Hindlimb muscle (tissue), 1 donor: ENCODE measurements around the gene BET1L. TPM values are rescaled to one million over a fixed set of nuclear protein-coding genes. Genes with fewer than 3 reads are reported as not detected.

Source experiments
- DNase-seq: peaks from one replicate; pipeline ENCODE4 v3.0.0-alpha.2; 2013
- polyA plus RNA-seq: library from polyadenylated mRNA; unstranded; fragments of 120-200 nt; gene quantifications from one replicate; pipeline ENCODE4 v1.2.1, GENCODE V29; 2013; ENCODE audit not compliant: insufficient read length

BET1L gene
- polyA plus RNA-seq, 1 donor, result 35.6 TPM

DNA sequence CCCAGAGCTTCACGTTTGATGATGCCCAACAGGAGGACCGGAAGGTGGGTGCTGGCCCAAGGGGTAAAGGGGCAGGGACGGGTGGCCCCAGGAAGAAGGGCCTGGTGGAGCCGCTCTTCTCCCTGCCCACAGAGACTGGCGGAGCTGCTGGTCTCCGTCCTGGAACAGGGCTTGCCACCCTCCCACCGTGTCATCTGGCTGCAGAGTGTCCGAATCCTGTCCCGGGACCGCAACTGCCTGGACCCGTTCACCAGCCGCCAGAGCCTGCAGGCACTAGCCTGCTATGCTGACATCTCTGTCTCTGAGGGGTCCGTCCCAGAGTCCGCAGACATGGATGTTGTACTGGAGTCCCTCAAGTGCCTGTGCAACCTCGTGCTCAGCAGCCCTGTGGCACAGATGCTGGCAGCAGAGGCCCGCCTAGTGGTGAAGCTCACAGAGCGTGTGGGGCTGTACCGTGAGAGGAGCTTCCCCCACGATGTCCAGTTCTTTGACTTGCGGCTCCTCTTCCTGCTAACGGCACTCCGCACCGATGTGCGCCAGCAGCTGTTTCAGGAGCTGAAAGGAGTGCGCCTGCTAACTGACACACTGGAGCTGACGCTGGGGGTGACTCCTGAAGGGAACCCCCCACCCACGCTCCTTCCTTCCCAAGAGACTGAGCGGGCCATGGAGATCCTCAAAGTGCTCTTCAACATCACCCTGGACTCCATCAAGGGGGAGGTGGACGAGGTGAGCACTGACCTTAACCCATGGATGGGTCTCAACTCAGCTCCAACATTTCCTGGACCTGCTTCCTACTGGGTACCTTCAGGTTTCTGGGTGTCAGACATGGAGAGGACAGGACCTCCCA lies 2.3 kb upstream of the BET1L start:
- DNase-seq, result no peak

DNA sequence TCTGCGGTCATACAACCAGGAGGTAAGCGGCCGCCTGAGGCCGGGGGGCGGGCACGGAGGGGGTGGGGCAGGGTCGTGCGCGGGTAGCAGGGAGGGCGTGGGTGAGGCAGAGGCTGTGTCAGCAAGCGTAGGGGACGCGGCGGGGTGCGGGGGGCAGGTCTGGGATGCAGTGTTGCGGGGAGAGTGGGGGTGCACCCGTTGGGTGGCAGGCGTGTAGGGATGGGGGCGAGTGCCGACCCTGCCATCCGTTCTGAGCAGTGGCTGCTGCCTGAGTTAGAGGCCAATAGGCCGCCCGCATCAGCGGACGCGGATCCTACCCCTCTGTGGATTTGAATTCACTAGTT lies 1.7 kb upstream of the BET1L start:
- no peak for DNase-seq

DNA sequence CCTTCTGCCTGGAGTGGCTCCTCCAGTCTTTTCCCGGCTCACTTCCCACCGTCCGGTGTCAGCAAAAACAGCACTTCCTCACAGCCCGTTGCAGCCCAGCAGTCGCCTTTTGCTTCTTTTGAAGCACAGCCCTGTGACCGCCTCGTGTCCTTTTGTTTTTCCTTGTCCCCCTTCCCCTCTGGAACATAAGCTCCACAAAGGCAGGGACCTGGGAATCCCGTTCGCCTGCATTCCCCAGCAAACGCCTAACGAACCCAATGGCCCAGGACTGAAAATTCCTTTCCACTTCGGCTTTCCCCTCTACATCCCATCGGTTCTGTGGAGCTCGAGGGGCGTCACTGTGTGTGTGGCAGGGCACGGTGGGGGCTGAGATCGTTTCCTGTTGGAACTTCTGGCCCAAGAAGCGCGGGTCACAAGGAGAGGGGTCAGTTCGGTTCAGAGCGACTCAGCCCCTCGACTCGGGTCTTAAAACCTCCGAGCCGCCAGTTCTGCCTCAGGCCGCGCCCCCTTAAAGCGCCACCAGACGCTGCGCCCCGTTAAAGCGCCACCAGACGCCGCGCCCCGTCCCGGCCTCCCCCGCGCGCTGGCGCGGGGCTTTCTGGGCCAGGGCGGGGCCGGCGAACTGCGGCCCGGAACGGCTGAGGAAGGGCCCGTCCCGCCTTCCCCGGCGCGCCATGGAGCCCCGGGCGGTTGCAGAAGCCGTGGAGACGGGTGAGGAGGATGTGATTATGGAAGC lies 1.1 kb upstream of the BET1L start:
- DNase-seq, result peak; percentile 90

DNA sequence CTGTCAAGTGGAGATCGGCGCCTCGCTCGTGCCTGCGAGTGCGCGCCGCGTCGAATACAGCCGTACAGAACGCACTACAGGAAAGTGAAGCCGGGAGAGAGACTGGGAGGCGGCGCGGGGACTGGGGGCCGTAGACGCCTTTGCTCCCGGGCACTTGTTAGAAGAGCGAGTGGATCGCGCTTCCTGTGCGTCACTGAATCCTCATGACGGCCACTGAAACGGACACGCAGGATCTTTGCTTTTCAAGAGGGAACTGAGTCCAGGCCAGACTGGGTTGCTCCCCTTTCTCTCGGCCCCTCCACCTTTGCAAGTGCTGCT lies 623 bp upstream of the BET1L start:
- no peak for DNase-seq

DNA sequence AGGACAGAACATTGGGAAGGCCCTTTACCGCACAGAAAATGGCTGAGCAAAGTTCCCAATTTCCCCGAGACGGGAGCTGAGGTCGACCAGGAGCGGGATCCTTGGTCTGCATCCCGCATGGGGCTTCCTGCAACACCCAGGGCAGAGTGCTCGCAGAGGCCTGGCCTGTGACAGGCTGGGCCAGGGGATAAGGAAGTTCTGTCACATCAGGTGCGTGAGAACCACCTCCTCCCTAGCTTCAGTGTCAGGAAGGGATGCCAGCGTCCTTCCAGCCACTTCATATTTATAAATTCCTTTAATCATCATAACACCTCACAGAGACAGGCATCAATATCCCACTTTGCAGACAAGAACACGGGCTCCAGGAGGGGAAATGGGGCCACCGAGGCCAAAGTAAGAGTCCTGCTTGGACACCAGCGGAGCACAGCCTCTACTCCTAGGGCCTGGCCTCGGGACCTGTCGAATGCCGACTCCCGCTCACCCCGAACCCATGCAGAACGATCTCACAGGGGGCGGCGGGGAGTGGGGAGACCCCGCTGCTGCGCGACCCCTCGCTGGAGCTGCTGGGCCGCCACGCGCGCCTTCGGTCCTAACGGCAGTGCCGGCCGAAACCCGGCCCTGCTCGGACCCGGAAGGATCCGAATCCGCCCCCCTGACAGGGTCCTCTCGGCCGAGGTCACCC lies 532 bp downstream of the BET1L start:
- DNase-seq, result no peak

DNA sequence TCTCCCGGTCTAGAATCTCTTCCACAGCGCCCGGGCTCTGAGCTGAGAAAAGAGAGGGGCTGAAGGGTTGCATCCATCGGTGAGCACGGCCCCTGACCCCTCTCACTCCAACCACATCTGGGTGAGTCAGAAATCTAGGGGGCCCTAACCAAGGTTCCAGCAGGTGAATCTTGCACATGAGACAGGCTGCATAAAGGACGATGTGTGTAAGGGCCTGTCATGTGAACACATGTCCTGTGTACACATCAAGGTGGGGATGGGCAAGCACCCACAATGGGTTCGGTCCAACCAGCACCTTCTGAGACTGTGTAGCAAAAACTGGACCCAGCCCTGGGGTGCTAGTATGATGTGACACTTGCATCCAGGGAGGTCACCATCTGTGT lies 1.2 kb downstream of the BET1L start:
- DNase-seq, result no peak

DNA sequence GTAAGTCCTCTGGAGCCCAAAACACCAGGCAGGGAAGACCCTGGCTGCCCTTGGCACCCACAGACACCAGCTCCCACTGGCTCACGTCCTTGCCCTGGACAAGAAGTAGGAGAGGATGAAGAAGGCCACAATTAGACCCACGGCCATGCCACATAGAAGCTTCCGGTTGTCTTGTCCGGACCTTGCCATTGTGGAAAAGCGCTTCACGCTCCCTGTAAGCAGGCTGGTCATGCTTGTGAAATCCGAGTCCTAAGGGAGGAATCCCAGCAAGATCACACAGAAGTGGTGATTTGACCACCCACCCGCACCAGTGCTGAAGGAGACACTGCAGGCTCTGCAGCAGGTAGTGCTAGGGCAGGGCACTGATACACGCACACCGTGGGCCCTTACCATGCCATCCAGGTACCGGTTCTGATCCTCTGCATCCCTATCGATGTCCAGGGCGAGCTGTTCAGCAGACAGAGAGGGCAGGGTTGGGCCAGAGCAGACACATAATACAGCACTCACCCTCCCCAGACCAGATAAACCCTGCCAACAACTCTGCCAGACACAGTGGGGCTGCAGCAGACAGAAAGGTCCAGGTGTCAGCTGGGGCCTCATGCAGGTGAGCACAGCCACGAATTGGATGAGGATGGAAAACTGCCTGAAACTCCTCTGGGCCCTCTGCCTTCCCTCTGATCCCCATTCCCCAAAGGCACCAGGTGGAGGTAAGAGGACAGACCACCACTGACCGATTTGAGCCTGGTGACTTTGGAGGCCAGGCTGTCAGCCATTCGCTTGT lies 1.8 kb downstream of the BET1L start:
- no peak for DNase-seq

DNA sequence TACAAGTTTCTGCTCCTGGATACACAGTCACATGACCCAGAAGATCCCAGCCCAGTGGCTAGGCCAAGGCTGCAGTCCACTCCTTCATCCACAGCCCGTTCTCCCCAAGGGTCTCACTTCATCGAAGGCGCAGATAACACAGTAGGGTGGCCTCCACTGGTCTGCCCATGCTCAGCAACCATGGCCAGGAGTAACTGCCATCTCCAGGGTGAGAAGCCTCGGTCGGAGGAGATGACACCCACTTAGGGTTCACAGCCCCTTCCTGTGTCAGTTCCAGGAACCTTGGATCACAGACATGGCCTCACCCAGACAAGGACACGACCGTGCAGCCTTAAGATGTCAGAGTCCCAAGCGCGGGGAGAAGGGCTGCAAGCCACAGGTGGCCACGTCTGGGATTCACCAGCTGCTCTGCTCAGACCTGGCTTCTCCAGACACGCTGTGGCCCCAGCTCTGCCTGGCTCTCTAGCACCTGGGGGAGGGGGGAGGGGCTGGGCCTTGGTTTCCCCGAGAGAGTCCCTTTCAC lies 2.6 kb downstream of the BET1L start:
- no peak for DNase-seq

DNA sequence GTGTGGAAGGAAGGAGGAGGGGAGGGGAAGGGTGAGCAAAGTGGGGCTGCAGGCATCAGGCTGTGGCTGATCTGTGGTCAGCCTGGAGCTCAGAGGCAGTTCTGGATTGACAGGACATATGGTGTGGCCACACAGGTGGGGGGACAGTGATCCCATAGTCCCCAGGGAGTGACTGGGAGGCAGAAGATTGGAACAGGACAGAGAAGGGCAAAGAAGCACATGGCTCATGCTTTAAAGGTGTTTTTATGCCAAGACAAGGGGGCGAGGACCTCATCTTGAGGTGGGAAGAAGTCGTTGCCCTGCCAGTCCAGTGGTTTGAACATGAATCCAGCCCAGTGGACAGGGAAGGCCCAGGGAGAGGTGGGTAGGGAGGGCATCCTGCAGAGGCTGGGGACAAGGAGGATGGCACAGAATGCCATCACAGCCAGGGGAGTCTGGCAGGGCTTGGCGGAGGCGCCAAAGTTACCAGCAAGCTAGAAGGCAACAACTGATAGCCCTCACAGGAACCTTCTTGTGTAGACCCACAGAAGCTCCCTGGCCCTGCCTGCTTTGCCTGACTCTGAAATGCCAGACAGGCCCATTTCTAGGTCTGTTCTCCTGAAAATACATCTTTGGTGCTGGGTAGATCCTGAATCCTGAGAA lies 3.1 kb downstream of the BET1L start:
- DNase-seq, result no peak

DNA sequence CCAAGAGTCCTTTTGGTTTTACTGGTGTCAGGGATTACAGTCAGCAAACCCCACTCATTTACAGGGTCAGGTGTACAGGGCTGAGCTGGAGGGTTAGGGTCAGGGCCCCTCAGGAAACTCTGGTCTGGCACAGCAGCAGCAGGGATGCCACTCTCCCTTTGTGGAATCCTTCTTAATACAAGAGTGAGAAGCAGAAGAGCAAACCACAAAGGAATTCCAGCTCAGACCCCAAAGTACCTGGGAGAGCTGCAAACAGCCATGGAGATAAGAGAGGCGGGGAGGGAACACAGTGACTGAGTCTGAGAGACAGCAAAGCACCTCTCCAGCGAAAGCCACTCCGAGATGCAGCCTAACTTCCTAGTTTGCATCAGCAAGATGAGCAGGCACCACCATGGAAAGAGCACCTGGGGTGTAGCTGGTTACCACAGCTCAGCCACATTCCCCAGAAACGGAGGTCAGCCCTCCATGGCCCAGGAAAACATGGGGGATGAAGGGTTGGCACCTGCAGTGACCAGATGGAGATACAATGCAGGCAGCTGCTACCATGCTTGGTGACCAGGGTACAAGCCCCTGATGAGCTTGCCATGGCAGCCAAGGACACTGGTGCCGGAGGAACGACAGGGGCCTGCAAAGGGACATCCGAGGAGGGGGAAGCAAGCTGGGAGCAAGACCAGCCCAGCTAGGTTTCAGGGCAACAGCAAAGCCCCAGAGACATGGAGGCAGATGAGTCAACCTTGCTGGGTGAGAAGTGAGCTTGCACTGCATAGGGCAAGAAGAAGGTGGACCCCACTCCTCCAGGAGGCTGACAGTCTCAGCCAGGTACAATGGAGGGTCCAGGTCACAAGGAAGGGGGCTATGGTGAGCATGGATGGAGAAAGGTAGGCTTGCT lies 3.9 kb downstream of the BET1L start:
- DNase-seq, result no peak

DNA sequence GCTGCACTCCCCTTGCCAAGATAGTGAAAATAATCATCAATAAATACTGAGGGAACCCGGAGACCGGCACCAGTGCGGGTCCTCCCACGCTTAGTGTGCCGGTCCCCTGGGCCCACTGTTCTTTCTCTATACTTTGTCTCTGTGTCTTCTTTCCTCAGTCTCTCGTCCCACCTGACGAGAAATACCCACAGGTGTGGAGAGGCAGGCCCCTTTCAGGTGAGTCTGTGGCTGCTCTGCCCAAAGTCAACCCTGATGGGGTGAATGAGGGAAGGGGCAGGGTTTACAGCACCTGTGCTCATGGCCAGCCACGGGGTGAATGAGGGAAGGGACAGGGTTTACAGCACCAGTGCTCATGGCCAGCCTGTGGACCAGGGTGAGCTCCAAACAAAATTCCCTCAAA lies 4.7 kb downstream of the BET1L start:
- DNase-seq, result no peak

DNA sequence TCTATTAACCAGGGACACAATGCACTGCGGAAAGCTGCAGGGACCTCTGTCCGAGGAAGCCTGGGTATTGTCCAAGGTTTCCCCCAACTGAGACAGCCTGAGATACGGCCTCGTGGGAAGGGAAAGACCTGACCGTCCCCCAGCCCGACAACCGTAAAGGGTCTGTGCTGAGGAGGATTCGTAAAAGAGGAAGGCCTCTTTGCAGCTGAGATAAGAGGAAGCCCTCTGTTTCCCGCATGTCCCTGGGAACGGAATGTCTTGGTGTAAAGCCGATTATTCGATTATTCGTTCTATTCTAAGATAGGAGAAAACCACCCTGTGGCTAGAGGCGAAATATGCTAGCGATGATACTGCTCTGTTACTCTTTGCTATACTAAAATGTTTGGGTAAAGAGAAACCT lies 5.2 kb downstream of the BET1L start:
- no peak for DNase-seq

DNA sequence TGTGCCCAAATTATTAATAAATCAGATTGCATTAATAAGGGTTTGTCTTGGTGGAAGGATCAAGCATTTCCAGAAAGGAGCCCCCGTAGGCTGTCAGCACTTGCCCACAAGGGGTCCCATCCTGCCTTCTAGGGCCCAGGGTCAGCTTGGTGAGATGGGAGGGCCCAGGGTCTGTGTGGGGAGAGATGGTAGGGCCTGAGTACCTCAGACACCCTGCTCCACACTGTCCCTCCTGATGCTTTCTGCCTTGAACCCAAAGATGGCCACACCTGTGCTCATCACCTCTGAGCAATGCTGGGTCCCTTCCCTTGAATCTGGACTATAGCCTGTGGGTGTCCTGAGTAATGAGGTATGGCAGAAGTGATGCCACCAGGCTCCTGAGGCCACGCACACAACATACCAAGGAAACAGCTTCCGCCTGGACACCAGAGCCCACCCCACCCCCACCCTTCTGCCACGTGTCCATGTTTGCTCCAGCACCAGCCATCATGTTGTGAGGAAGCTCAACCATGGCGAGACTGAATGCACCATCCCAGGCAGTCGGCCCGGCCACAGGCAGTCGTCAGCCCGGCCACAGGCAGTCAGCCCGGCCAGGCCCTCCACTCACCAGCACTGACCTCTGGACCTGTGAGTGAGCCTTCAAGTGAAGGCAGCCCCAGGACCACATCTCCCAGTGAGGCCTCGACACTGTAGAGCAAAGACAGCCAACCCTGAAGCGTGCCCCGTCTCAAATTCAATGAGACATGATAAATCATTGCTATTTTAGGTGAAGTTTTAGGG lies 6.8 kb downstream of the BET1L start:
- no peak for DNase-seq

DNA sequence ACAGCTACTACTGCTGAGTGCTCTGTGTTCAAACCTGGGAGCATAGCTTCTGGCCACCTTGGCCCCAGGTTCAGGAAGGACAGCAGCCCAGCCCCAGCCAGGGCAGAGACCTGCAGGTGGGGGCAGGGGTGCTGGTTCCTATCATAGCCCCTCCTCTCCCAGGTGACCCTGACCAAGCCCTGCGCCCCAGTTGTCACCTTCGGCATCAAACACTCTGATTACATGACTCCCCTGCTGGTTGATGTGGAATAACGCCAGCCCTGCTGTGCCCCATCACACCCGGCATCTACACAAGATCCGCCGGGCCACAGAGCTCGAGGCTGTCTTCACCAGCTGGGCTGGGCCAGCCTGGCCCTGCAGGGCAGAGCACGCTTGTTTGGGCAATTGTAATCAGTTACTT lies 7.4 kb downstream of the BET1L start:
- no peak for DNase-seq

DNA sequence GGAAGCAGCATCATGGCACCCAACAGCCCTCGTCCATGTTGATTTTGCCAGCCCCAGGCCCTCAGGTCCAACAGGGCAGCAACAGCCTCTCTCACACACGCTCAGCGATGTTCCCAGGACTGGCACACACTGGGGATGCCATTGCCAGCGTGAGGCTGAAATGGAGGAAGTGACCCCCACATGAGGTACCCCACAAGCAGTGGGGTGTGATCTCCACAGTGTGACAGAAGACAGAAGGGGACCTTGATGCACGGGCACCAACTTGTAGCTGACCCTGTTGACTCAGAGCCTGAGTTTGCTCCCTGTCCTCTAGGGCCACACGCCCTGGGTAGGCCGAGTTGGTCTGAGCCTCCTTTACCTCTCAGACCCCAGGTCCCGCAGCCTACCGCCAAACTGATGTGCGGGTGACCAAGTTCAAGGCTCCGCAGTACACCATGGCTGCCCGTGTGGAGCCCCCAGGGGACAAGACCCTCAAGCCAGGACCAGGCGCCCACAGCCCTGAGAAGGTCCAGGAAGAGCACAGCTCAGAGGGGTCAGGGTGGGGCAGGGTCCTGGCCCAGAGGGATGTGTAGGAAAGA lies 8.1 kb downstream of the BET1L start:
- no peak for DNase-seq

DNA sequence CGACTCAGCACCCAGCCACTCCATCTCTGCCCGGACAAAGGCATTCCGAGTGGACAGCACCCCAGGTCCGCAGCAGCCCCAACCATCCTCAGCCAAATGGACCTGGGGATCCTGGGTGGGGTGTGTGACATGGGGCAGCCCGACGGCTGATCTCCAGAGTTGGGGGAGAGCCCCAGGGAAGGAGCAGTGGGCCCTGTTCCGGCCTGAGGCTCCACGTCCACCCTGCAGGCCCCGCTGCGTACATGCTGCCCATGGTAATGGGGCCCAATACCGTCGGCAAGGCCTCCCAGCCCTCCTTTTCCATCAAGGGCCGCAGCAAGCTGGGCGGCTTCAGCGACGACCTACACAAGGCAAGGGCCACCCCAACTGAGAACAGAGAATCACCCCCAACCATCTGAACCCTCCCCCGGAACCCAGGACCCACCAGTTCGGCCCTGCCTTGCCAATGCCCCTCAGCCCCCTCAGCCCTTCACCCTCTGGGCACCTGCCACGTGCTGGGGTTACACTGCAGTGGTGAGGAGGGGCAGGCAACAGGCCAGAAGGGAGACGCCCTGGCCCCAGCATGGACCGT lies 8.9 kb downstream of the BET1L start:
- no peak for DNase-seq

DNA sequence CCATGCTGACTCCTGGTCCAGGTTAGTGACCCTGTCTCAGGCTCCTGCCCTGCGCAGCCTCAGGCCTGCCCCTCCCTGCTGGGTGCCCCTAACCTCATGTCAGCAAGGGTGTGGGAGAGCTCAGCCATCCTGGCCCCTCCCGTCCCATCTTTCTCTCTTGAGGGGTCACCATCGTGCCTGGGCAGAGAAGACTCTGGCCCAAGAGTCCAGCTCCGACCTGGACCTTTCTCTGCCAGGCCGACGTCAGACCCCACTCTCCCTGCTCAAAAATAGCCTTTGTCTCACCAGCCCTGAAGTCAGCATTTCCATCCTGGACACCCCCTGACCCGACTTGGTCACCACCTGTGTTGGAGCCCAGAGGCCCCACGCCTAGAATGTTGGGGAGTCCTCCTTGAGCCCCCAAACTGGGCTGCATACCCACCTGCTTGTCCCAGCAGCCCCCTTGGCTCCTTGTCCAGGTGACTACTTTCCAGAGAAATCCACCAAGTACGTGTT lies 9.4 kb downstream of the BET1L start:
- no peak for DNase-seq

DNA sequence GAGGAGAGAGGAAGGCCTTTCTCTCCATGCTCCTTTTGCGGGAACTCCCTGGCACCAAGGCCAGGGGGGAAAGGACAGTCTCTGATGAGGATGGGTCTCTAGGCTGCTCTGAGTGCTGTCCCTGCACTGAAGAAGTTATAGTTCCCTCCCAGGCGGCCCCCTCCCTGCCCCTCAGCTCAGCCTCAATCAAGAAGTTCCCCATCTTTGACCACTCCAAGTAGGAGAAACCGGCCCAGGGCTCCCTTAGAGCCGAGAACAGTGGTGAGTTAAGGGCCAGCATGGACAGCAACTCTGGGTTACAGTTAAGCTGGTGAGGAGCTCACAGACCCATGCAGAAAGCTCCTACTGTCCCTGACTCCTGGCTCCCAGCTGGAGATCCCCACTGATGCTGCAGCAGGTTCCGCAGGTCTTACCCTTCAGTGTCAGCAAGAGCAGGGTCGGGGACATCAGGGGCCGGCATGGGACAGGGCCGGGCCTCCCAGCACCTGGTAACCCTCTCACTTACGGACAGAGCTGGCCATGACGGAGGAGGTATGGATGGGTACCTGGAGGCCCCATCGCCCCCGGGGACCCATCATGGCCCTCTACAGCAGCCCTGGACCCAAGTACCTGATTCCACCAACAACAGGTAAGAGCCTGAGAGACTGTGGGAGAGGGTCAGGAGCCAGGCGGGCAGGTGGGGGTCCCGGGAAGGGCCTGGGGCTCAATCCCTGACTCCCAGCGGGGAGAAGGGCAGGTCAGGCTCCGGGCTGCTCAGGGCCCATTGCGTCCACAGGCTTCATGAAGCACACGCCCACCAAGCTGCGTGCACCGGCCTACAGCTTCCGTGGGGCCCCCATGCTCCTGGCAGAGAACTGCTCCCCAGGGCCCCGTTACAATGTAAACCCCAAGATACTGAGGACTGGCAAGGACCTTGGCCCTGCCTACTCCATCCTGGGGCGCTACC lies 10.1 kb downstream of the BET1L start:
- no peak for DNase-seq
